ENCODE data around the gene TIMM21.

The TIMM21 gene

GRCh38 chr18:74200780-74201179 is 52.5 kb downstream of the TIMM21 start:
- no peak for DNase-seq (ENCODE audit: low spot score)
- in situ Hi-C loops (cut with MboI; ENCODE audit: low sequenced_read_pairs, unreplicated experiment), result no loop called here
- TF ChIP-seq, protein P1, sequence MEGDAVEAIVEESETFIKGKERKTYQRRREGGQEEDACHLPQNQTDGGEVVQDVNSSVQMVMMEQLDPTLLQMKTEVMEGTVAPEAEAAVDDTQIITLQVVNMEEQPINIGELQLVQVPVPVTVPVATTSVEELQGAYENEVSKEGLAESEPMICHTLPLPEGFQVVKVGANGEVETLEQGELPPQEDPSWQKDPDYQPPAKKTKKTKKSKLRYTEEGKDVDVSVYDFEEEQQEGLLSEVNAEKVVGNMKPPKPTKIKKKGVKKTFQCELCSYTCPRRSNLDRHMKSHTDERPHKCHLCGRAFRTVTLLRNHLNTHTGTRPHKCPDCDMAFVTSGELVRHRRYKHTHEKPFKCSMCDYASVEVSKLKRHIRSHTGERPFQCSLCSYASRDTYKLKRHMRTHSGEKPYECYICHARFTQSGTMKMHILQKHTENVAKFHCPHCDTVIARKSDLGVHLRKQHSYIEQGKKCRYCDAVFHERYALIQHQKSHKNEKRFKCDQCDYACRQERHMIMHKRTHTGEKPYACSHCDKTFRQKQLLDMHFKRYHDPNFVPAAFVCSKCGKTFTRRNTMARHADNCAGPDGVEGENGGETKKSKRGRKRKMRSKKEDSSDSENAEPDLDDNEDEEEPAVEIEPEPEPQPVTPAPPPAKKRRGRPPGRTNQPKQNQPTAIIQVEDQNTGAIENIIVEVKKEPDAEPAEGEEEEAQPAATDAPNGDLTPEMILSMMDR (IDR thresholded peaks at IDR 0.05; ENCODE audit: borderline replicate concordance, control extremely low read depth, extremely low read depth, insufficient read depth, missing control alignments), result no peak

GRCh38 chr18:74203811-74204210 is 55.5 kb downstream of the TIMM21 start:
- TF ChIP-seq, protein P1 (IDR thresholded peaks at IDR 0.05; ENCODE audit: borderline replicate concordance, control extremely low read depth, extremely low read depth, insufficient read depth, missing control alignments), result no peak
- in situ Hi-C loops (cut with MboI; ENCODE audit: low sequenced_read_pairs, unreplicated experiment), result no loop called here
- DNase-seq (ENCODE audit: low spot score), result no peak

DNA sequence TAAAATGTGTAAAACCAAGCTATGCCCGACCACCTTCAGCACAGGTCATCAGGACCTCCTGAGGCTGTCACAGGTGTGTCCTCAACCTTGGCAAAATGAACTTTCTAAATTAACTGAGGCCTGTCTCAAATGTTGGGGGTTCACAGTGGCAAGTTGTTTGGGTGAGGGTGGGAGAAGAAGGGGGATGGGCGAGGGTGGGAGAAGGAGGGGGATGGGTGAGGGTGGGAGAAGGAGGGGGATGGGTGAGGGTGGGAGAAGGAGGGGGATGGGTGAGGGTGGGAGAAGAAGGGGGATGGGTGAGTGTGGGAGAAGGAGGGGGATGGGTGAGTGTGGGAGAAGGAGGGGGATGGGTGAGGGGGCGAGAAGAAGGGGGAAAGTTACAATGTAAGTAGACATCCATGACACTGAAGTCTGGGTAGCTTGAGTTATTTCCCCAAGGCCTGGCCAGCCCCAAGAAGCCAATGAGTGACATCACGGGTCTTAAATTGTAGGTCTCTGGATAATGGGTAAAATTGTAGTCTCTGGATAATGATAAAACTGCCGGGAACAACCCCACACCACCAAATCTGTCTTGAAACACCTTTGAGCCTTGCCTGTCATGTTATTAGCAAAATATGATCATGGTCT is 56.3 kb downstream of the TIMM21 start:
- in situ Hi-C loops (cut with MboI; ENCODE audit: low sequenced_read_pairs, unreplicated experiment), result no loop called here
- TF ChIP-seq, protein P1 (IDR thresholded peaks at IDR 0.05; ENCODE audit: borderline replicate concordance, control extremely low read depth, extremely low read depth, insufficient read depth, missing control alignments), result no peak
- no peak for DNase-seq (ENCODE audit: low spot score)
